PC-3 (cell line): ENCODE data around the gene LFNG. TPM values are rescaled to one million over a fixed set of nuclear protein-coding genes. Genes with fewer than 3 reads are reported as not detected.

Experiments used
- ATAC-seq: fragments of 200-7000 bp; cut with Tn5 transposase; 2 replicates; pipeline ENCODE4 v1.9.1; 2020; ENCODE audit warnings: mild to moderate bottlenecking, moderate library complexity
- BruUV-seq: library from RNA; stranded (reverse); fragments of 400-500 nt; replicated peaks from 2 replicates; lab custom pipeline; 2021; lab: Mats Ljungman, UMichigan
- CTCF ChIA-PET: fragments of 300-600 bp; sonication (Branson Sonifier 250); formaldehyde crosslinking; loops from one replicate; lab custom pipeline; 2022; ENCODE audit warnings: antibody characterized with exemption; lab: Charles Lee
- POLR2A ChIA-PET: fragments of 300-600 bp; sonication (Branson Sonifier 250); formaldehyde crosslinking; loops from one replicate; lab custom pipeline; 2022; ENCODE audit warnings: antibody characterized with exemption; ENCODE audit not compliant: unreplicated experiment; lab: Charles Lee
- DNase-seq: peaks from one replicate; pipeline ENCODE4 v3.0.0-alpha.2; 2015
- H2AFZ ChIP-seq: fragments of 300-600 bp; sonication (generic); 2 replicates; pipeline ENCODE4 v1.6.0; 2016; ENCODE audit warnings: antibody characterized with exemption, low read length
- H3F3A ChIP-seq: fragments of 300-600 bp; sonication (generic); one replicate; pipeline ENCODE4 v1.6.0; 2017; ENCODE audit warnings: antibody characterized with exemption, low read length, control low read depth, mild to moderate bottlenecking; ENCODE audit not compliant: unreplicated experiment
- H3K27ac ChIP-seq: fragments of 300-600 bp; sonication (generic); 2 replicates; pipeline ENCODE4 v1.5.1; 2016; ENCODE audit warnings: mild to moderate bottlenecking, low read length
- H3K27me3 ChIP-seq: fragments of 300-600 bp; sonication (generic); 2 replicates; pipeline ENCODE4 v1.6.1; 2016; ENCODE audit warnings: low read length, mixed read lengths
- H3K36me3 ChIP-seq: fragments of 300-600 bp; sonication (generic); 2 replicates; pipeline ENCODE4 v1.6.1; 2016; ENCODE audit warnings: low read depth, mixed run types, low read length, mixed read lengths
- H3K4me1 ChIP-seq: fragments of 300-600 bp; sonication (generic); 2 replicates; pipeline ENCODE4 v1.5.1; 2016; ENCODE audit warnings: low read length; ENCODE audit not compliant: insufficient read depth
- H3K4me2 ChIP-seq: fragments of 300-600 bp; sonication (generic); 2 replicates; pipeline ENCODE4 v1.6.0; 2016; ENCODE audit warnings: low read length
- H3K4me3 ChIP-seq: fragments of 300-600 bp; sonication (generic); 2 replicates; pipeline ENCODE4 v1.5.1; 2016; ENCODE audit warnings: mild to moderate bottlenecking, low read length, mixed read lengths
- H3K79me2 ChIP-seq: fragments of 300-600 bp; sonication (generic); 2 replicates; pipeline ENCODE4 v1.6.1; 2017; ENCODE audit warnings: low read length, mixed read lengths
- H3K9ac ChIP-seq: fragments of 300-600 bp; sonication (generic); 2 replicates; pipeline ENCODE4 v1.6.0; 2016; ENCODE audit warnings: mild to moderate bottlenecking, low read length
- H3K9me2 ChIP-seq: fragments of 300-600 bp; sonication (generic); replicated peaks from 2 replicates; pipeline ENCODE4 v1.6.1; 2016; ENCODE audit warnings: mixed run types, low read length, mixed read lengths
- H3K9me3 ChIP-seq: fragments of 300-600 bp; sonication (generic); 2 replicates; pipeline ENCODE4 v1.6.1; 2016; ENCODE audit warnings: low read length, mixed read lengths
- H4K20me1 ChIP-seq: fragments of 300-600 bp; sonication (generic); 2 replicates; pipeline ENCODE4 v1.6.1; 2016; ENCODE audit warnings: low read length, mixed read lengths
- EZH2 ChIP-seq: fragments of 300-600 bp; sonication (generic); IDR thresholded peaks from one replicate; pipeline ENCODE4 v1.6.1; 2017; ENCODE audit warnings: antibody characterized with exemption, mild to moderate bottlenecking, low read length; ENCODE audit not compliant: unreplicated experiment
- EZH2phosphoT487 ChIP-seq: fragments of 300-600 bp; sonication (generic); IDR thresholded peaks from 2 replicates; pipeline ENCODE4 v1.6.1; 2018; ENCODE audit warnings: mild to moderate bottlenecking, antibody characterized with exemption, low read length, borderline replicate concordance
- intact Hi-C: fragments of 100-400 bp; cut with micrococcal nuclease; formaldehyde crosslinking; loops from 2 replicates; pipeline ENCODE4 v1.9.0; 2023
- total RNA-seq: library from RNA; depleted of rRNA; stranded (reverse); fragments of >200 nt; gene quantifications from 2 replicates; pipeline ENCODE4 v1.2.3, GENCODE V29; 2014
- TF ChIP-seq, protein P1 (sequence below): fragments of 300-600 bp; sonication (generic); conservative IDR thresholded peaks from 2 replicates; pipeline ENCODE4 v1.5.1; 2017; ENCODE audit warnings: antibody characterized with exemption, low read depth, mild to moderate bottlenecking, low read length

Gene LFNG
- total RNA-seq, 1 experiment from 2014 or later = 7.7 TPM

DNA sequence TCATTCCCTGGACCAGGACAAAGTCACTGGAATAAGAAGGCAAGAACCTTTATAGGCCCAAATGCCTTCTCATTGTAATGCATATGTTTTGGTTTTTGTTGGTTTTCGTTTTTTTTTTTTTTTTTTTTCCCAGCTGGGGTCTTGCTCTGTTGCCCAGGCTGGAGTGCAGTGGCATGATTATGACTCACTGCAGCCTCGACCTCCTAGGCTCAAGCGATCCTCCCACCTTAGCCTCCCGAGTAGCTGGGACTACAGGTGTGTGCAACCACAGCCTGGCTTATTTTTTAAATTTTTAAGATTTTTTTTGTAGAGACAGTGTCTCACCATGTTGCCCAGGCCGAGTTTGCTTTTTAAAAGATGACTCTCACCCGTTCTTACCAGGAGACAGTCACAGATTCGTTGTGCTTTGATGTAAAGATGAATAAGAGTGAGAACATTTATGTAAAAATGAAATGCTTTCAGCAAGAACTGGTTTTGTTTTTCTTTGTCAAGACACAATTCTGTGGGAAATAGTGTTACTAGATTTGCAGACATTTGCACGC lies 46.8 kb downstream of the LFNG start:
- ChIA-PET POLR2A (no interaction called here), CTCF (interaction anchor here (0.7 kb wide), 1 partner anchor 88 kb away, joined by 4 read pairs; no protein-coding TSS in a partner anchor)
- Histone ChIP-seq H3K9me3 (no peaks in the 10 kb centered on the region), H2AFZ (no peak overlapping the region), H3K27ac (no peak overlapping the region), H4K20me1 (no peaks in the 10 kb centered on the region), H3F3A (no peaks in the 10 kb centered on the region), H3K27me3 (no peaks in the 10 kb centered on the region), H3K9ac (no peak overlapping the region), H3K36me3 (no peaks in the 10 kb centered on the region), H3K4me2 (no peak overlapping the region), H3K9me2 (no peaks in the 10 kb centered on the region), H3K79me2 (0 out of 2 replicates have a peak, but pooled peaks cover 15% of the 10 kb centered on the region), H3K4me3 (no peak overlapping the region), H3K4me1 (peaks cover 2% of the 10 kb centered on the region)
- DNase-seq (no peak), ATAC-seq (no peak)
- BruUV-seq = no TSS peak
- TF ChIP-seq EZH2phosphoT487 (no peak), EZH2 (no peak)
- TF ChIP-seq, protein P1, sequence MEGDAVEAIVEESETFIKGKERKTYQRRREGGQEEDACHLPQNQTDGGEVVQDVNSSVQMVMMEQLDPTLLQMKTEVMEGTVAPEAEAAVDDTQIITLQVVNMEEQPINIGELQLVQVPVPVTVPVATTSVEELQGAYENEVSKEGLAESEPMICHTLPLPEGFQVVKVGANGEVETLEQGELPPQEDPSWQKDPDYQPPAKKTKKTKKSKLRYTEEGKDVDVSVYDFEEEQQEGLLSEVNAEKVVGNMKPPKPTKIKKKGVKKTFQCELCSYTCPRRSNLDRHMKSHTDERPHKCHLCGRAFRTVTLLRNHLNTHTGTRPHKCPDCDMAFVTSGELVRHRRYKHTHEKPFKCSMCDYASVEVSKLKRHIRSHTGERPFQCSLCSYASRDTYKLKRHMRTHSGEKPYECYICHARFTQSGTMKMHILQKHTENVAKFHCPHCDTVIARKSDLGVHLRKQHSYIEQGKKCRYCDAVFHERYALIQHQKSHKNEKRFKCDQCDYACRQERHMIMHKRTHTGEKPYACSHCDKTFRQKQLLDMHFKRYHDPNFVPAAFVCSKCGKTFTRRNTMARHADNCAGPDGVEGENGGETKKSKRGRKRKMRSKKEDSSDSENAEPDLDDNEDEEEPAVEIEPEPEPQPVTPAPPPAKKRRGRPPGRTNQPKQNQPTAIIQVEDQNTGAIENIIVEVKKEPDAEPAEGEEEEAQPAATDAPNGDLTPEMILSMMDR = no peak
- intact Hi-C loops = no loop called here

DNA sequence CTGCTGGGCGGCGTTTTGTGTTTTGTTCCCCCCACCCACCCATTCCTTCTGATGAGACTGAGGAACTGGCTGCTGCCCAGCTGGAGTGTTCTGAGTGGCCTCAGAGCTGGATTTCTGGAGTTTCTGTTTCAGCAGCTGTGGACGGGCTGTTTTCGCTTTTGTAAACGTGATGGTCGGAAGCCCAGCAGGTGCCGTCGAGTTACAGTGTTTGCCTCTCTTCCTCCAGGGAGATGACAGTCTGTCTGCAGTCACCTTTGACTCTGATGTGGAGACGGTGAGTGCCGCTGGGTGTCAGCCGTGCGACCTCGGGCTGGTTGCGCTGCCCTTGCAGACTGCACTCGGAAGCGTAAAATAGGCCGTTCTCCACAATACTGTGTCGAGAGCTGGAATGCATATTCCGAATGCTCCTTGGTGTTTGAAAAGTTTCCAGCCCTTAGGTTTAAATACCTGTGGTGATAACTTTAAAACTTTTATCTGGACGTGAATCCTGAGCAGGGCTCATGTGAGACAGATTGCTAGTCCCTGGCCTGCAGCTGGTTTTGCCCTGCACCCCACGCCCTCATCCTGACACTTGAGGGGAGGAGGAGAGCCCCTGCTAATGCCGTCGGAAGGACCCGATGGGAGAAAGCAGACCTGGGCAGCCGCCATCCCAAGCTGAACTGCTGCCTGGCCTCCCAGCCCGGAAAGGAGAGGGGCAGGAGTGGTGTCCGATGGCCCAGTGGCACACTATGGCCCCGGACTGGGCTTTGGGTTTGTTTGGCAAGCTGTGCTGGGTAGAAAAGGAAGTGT lies 47.5 kb downstream of the LFNG start:
- no peak overlapping the region for H3K9ac ChIP-seq
- no peaks in the 10 kb centered on the region for H3K36me3 ChIP-seq
- TF ChIP-seq, protein P1 = no peak
- TF ChIP-seq EZH2 = no peak
- TF ChIP-seq EZH2phosphoT487 = no peak
- no peaks in the 10 kb centered on the region for H3F3A ChIP-seq
- BruUV-seq = no TSS peak
- H3K27ac ChIP-seq = no peak overlapping the region
- H3K9me2 ChIP-seq = no peaks in the 10 kb centered on the region
- H3K4me3 ChIP-seq = no peak overlapping the region
- ChIA-PET CTCF (no interaction called here), POLR2A (no interaction called here)
- H2AFZ ChIP-seq = no peak overlapping the region
- intact Hi-C loops = no loop called here
- H3K79me2 ChIP-seq = 0 out of 2 replicates have a peak, but pooled peaks cover 10% of the 10 kb centered on the region
- H3K4me2 ChIP-seq = no peak overlapping the region
- no peak for ATAC-seq
- DNase-seq = no peak
- no peaks in the 10 kb centered on the region for H3K27me3 ChIP-seq
- no peaks in the 10 kb centered on the region for H4K20me1 ChIP-seq
- H3K9me3 ChIP-seq = no peaks in the 10 kb centered on the region
- H3K4me1 ChIP-seq = peaks cover 8% of the 10 kb centered on the region
